ENCODE measurements around the gene SMC2. TPM values are rescaled to one million over a fixed set of nuclear protein-coding genes. Genes with fewer than 3 reads are reported as not detected.

SMC2 gene
- total and polyA plus RNA-seq, 9 of the 15 experiments (the other 6 are each of a cell fraction or from before 2014, with no cell fraction given) = 18.0 to 54.0 (median 32.9) TPM

DNA sequence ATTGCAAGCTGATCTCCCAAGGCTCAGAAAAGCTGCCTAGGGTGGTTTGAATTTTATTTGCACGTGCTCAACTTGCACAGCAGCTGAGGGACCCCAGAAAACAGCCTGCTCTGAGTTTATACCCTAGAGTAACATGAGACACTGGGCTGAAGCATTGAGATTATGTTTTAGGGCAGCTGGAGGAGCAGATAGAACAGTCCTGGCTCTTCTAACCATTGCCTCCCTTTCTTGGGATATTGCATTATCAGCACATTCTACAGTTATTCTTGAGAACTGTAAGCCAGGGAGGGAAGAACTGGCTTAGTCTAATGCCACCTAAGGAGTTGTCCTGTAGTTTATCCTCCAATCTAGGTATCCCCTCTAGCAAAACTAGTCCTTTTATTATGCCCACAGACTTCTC, 10.3 kb downstream of the SMC2 start (continued):
- TF ChIP-seq GTF2B (IDR thresholded peaks at IDR 0.05; ENCODE audit: extremely low read depth, insufficient read length) (no peak), MAFK (IDR thresholded peaks at IDR 0.05; ENCODE audit: low read length) (peak; percentile 50), SRSF1 (IDR thresholded peaks at IDR 0.05; ENCODE audit: low read depth, low read length) (no peak), PTTG1 (tag; IDR thresholded peaks at IDR 0.05; ENCODE audit: low read depth) (no peak), ERF (CRISPR knock-in tag; IDR thresholded peaks at IDR 0.05) (no peak), KAT7 (CRISPR knock-in tag; IDR thresholded peaks at IDR 0.05; ENCODE audit: borderline replicate concordance) (no peak), NUFIP1 (IDR thresholded peaks at IDR 0.05; ENCODE audit: partially characterized antibody) (no peak), C11orf30 (IDR thresholded peaks at IDR 0.05; ENCODE audit: low read depth) (peak; percentile 64), ZSCAN32 (CRISPR knock-in tag; IDR thresholded peaks at IDR 0.05) (no peak), MAFG (tag; conservative IDR thresholded peaks at IDR 0.05) (peak; percentile 53), PTRF (tag; IDR thresholded peaks at IDR 0.05) (no peak), ZNF316 (IDR thresholded peaks at IDR 0.05) (peak; percentile 72), SMC3 (conservative IDR thresholded peaks at IDR 0.05; ENCODE audit: insufficient read depth, low read depth, low read length) (no peak), CEBPB (tag; IDR thresholded peaks at IDR 0.05) (no peak), ZNF511 (CRISPR knock-in tag; IDR thresholded peaks at IDR 0.05) (no peak), ZNF436 (CRISPR knock-in tag; IDR thresholded peaks at IDR 0.05) (no peak), SRSF9 (IDR thresholded peaks at IDR 0.05; ENCODE audit: borderline replicate concordance, low read depth, low read length) (no peak), ZFP1 (CRISPR knock-in tag; IDR thresholded peaks at IDR 0.05) (no peak), ZFX (CRISPR knock-in tag; IDR thresholded peaks at IDR 0.05) (no peak)
- TF ChIP-seq, protein P1, sequence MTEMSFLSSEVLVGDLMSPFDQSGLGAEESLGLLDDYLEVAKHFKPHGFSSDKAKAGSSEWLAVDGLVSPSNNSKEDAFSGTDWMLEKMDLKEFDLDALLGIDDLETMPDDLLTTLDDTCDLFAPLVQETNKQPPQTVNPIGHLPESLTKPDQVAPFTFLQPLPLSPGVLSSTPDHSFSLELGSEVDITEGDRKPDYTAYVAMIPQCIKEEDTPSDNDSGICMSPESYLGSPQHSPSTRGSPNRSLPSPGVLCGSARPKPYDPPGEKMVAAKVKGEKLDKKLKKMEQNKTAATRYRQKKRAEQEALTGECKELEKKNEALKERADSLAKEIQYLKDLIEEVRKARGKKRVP (CRISPR knock-in tag; IDR thresholded peaks at IDR 0.05) = no peak
- TF ChIP-seq, protein P2, sequence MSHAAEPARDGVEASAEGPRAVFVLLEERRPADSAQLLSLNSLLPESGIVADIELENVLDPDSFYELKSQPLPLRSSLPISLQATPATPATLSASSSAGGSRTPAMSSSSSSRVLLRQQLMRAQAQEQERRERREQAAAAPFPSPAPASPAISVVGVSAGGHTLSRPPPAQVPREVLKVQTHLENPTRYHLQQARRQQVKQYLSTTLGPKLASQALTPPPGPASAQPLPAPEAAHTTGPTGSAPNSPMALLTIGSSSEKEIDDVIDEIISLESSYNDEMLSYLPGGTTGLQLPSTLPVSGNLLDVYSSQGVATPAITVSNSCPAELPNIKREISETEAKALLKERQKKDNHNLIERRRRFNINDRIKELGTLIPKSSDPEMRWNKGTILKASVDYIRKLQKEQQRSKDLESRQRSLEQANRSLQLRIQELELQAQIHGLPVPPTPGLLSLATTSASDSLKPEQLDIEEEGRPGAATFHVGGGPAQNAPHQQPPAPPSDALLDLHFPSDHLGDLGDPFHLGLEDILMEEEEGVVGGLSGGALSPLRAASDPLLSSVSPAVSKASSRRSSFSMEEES (CRISPR knock-in tag; IDR thresholded peaks at IDR 0.05) = no peak
- TF ChIP-seq, protein P3, sequence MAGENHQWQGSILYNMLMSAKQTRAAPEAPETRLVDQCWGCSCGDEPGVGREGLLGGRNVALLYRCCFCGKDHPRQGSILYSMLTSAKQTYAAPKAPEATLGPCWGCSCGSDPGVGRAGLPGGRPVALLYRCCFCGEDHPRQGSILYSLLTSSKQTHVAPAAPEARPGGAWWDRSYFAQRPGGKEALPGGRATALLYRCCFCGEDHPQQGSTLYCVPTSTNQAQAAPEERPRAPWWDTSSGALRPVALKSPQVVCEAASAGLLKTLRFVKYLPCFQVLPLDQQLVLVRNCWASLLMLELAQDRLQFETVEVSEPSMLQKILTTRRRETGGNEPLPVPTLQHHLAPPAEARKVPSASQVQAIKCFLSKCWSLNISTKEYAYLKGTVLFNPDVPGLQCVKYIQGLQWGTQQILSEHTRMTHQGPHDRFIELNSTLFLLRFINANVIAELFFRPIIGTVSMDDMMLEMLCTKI (IDR thresholded peaks at IDR 0.05; ENCODE audit: partially characterized antibody) = no peak
